ENCODE data around the gene PBX4.

DNA sequence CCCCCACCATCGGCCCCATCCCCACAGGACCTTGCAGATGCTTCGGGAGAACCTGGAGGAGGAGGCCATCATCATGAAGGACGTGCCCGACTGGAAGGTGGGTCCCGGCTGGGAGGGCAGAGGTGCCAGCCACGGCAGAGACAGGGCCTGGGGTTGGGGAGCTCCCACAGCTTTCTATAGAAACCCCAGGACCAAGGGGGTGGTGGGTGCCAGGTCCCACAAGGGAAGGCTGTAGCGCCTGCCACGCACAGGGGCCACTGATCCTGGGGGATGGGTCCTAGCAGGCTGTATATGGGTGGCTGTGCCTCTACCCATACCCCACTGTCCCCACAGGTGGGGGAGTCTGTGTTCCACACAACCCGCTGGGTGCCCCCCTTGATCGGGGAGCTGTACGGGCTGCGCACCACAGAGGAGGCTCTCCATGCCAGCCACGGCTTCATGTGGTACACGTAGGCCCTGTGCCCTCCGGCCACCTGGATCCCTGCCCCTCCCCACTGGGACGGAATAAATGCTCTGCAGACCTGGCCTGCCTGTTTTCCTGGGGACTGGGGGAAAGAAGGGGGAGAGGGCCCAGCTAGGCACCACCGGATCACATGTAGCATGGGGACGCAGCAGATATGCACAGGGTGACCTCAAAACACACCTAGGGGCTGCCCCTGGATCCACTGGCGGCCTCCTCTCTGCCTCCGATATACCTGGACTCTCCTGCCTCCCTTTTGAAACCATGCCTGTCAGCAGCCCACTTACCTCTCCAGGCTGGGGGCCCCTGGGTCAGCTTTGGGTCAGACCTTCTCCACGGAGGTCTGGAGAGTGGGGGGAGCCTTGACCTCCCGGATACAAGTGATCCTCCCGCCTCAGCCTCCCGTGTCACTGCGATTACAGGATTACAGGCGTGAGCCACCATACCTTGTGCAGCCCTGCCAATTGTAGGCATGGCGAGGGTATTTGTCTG, 90.5 kb downstream of the PBX4 start:
- TF ChIP-seq EZH2 (IDR thresholded peaks at IDR 0.05; ENCODE audit: borderline replicate concordance, low read depth, low read length, severe bottlenecking) = no peak
- TF ChIP-seq, protein P1, sequence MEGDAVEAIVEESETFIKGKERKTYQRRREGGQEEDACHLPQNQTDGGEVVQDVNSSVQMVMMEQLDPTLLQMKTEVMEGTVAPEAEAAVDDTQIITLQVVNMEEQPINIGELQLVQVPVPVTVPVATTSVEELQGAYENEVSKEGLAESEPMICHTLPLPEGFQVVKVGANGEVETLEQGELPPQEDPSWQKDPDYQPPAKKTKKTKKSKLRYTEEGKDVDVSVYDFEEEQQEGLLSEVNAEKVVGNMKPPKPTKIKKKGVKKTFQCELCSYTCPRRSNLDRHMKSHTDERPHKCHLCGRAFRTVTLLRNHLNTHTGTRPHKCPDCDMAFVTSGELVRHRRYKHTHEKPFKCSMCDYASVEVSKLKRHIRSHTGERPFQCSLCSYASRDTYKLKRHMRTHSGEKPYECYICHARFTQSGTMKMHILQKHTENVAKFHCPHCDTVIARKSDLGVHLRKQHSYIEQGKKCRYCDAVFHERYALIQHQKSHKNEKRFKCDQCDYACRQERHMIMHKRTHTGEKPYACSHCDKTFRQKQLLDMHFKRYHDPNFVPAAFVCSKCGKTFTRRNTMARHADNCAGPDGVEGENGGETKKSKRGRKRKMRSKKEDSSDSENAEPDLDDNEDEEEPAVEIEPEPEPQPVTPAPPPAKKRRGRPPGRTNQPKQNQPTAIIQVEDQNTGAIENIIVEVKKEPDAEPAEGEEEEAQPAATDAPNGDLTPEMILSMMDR (IDR thresholded peaks at IDR 0.05; ENCODE audit: extremely low read depth in 1 of 2, insufficient read depth in 1 of 2, low read depth in 1 of 2, low read length in 2 of 2) = no peak
- TF ChIP-seq POLR2A (IDR thresholded peaks at IDR 0.05; ENCODE audit: low read depth, low read length) = no peak
- TF ChIP-seq, protein P2, sequence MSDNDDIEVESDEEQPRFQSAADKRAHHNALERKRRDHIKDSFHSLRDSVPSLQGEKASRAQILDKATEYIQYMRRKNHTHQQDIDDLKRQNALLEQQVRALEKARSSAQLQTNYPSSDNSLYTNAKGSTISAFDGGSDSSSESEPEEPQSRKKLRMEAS (IDR thresholded peaks at IDR 0.05; ENCODE audit: insufficient read depth, insufficient read length) = no peak
- no peak for TF ChIP-seq POLR2AphosphoS5 (IDR thresholded peaks at IDR 0.05; ENCODE audit: insufficient read depth, low read depth, low read length)
- no peak for TF ChIP-seq MYC (IDR thresholded peaks at IDR 0.05; ENCODE audit: low read depth, low read length)
- no peak for TF ChIP-seq FOS (IDR thresholded peaks at IDR 0.05; ENCODE audit: borderline replicate concordance, insufficient read depth, low read length)
- TF ChIP-seq JUN (IDR thresholded peaks at IDR 0.05; ENCODE audit: borderline replicate concordance, insufficient read depth, insufficient read length, low read depth) = no peak
- no peak for TF ChIP-seq GATA2 (IDR thresholded peaks at IDR 0.05; ENCODE audit: insufficient read depth, insufficient read length, low read depth, low read length)
